OCI-M2 (cell line): ENCODE measurements around the gene CEP128.
"Not testable (repeated sequence)": the region's sequence is repeated elsewhere in the genome, so short reads cannot be mapped to it uniquely, and the experiment has no call there.

ENCODE experiments used
- DNase-seq: peaks from one replicate; lab custom pipeline; 2025; ENCODE audit not compliant: unreplicated experiment; lab: John Stamatoyannopoulos, UW

The CEP128 gene

DNA sequence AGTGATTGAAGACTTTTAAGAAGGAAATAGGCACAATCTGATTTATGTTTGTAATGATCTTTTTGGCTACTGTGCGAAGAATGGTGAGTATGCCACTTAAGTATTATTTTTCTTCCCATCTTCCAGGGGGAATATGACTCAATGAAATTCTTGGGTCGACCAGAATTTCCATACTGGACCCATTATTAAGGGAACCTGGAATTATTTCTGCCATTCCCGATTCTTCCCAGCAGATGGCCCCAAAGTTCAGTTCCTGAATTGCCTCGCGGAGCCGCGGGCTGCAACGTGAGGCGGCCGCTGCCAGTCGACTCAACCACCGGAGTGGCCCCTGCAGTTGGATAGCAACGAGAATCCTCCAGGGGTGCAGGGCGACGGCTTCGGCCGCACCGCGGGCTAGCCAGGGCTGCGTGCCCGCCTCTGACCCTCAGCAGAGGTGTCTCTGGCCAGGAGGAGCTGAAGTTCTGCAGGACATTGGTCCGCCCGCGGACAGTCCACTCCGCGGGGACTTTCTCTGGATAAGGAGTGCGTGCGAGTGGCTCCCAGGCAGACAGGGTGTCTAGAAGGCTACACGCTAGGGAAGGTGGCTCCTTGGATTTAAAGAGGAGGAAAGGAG is 13.3 kb upstream of the CEP128 start:
- DNase-seq = peak; percentile 65

DNA sequence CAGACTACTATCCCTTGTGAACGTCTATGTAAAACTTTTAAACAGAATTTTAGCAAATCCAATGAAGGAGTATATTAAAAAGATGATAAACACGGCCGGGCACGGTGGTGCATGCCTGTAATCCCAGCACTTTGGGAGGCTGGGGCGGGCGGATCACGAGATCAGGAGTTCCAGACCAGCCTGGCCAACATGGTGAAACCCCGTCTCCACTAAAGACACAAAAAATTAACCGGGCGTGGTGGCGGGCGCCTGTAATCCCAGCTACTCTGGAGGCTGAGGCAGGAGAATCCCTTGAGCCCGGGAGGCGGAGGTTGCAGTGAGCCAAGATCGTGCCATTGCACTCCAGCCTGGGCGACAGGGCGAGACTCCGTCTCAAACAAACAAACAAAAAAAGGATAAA is 11.7 kb upstream of the CEP128 start:
- DNase-seq = not testable (repeated sequence)

GRCh38 chr14:80951491-80951890 is 10.0 kb upstream of the CEP128 start:
- DNase-seq = no peak

DNA sequence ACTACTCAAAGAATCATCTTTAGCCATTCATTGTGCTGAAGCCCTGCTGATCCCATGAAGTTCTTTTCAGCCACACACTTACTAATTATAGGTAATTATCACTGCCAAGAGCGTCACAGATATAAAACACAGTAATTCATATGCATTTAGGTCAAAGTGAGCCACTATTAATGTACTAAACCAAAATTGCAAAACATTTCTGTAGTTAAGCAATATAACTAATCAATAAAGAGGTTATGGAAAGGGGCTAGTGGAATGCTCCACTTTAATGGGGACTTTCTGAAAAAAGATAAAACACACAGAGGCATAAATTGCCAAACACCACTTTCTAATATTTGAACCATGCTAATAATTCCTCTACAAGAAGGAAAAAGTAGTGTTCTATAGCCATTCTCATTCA is 6.8 kb upstream of the CEP128 start:
- DNase-seq = no peak

GRCh38 chr14:80946797-80947196 is 5.3 kb upstream of the CEP128 start:
- DNase-seq = no peak

GRCh38 chr14:80946187-80946586 is 4.6 kb upstream of the CEP128 start:
- DNase-seq = no peak

DNA sequence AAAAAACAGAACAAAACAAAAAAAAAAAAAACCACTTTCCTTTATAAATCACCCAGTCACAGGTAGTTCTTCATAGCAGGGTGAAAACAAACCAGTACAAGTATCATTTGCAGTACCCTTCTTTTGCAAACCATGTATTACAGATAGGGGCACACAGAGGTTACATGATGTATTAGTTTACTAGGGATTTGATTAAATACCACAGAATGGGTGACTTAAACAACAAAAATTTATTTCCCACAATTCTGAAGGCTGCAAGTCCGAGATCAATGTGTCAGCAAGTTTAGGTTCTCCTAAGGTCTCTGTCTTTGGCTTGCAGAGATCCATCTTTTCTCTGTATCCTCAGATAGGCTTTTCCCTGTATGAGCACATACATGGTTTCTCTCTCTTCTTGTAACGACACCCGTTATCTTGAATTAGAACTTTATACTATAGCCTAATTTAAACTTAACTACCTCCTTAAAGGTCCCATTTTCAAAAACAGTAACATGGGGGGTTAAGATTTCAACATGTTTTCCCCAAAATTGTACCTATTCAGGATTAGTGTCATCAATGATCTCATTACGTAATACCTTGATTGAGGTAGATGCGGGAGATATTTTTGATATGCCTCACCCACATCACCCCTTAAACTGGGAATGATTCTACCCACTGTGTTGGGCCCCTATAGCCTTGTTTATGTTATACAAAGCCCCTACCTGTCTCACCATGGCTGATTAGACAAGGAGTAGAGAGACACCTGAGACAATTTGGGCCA is 3.5 kb upstream of the CEP128 start:
- DNase-seq = no peak

- DNase-seq = no peak
These were observed 658 bp upstream of the CEP128 start for GRCh38 chr14:80942191-80942600.

DNA sequence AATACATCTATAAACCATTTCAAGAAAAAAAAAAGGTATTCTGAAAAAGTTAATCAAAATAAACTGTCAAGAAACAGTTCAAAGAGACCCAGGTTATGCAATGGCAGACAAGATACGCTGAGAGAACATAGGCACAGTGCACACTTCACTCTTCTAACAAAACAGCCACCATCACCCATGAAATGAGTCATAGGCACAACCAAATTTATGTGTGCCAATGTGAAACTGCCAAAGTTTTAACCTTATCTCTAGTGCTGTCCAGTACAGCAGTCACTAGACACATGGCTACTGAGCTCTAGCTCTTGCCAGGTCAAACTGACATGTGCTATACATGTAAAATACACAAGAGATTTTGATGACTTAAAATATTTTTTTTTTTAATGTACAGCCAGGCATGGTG is 1.4 kb downstream of the CEP128 start:
- DNase-seq = no peak

DNA sequence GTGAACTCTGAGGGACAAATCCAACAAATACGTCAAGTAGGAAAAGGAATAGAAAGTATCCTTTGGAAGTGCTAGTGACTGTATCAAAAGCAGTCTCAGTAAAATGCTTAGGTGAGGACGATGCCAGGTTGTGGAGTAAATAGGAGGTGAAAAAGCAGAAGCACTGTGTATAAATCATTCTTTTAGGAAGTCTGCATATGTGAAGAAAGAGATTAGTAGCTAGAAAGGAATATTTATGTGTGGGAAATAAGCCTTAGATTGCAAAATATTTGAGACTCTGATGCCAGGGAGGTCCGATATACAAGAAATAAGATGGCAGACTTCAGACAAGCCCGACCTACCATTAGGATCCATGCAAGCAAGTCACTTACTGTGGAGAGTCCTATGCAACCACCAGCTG is 7.9 kb downstream of the CEP128 start:
- no peak for DNase-seq

GRCh38 chr14:80933282-80933681 is 8.3 kb downstream of the CEP128 start:
- DNase-seq = no peak

- DNase-seq = no peak
These were observed 10.6 kb downstream of the CEP128 start for GRCh38 chr14:80930836-80931389.

GRCh38 chr14:80930095-80930494 is 11.4 kb downstream of the CEP128 start:
- DNase-seq = no peak

- DNase-seq = no peak
These were observed 14.2 kb downstream of the CEP128 start for GRCh38 chr14:80927083-80927989.

DNA sequence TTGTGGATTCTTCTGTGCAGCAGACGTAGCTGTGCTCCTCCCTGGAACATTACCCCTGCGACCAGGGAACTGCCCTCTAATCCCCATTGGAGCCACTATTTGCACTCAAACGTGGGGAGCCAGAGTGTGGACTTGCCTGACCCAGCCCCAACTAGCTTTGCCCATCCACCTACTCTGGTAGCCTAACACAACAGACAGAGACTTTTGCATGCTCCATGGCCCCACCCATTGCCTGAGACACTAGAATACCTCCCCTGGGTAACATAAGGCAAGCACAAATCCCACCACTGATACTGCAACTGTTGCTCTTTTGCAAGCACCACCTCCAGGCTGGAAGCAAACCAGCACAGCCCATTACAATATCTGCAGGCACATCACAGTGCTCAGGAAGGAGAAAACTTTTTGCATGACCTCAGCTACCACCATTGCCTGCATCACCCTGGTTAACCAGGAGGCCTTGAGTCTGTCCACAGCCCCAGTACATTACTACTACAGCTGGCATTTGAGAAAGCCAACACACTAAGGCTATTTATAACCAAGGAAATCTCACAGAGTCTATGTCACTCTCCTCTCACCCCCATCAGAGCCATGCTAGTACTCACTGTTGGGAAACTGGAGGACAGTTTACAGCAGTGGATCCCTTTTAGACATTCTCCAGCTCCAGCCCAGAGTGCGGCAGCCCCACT is 15.0 kb downstream of the CEP128 start:
- no peak for DNase-seq

DNA sequence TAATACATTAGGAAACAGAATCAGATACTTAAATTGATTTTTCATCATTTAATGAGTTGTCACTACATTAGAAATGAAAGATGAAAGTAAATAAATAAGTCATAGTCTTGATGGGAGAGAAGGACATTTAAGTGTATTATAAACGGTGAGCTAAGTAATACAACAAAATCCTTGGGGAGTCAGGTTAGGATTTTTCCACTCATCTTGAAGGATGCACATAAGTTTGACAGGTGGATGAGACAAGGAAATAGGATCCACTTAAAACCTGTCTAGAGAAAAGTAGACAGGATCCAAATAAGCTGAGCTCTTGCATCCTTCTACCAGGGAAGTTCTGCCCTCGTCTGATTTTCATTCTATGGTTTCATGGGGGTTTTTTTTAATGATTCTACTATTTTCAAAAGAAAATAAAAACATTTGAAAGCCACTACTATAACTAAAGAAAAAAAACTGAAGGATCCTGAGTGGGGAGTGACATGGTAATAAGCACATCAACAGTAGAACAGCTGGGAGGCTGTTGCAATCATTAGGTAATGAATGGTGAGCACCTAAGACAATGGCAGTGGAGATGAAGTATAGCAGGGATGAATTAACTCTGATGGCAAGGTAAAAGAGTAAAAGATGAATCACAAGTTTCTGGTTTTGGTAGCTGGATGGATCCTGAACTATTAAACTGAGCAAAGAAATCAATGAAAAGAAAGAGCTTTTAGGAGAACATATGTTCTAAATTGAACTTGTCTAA is 17.0 kb downstream of the CEP128 start:
- no peak for DNase-seq

GRCh38 chr14:80923368-80923767 is 18.2 kb downstream of the CEP128 start:
- no peak for DNase-seq

- DNase-seq = no peak
These were observed 21.9 kb downstream of the CEP128 start for GRCh38 chr14:80919622-80920021.

GRCh38 chr14:80912013-80912412 is 29.5 kb downstream of the CEP128 start:
- DNase-seq = not testable (repeated sequence)

DNA sequence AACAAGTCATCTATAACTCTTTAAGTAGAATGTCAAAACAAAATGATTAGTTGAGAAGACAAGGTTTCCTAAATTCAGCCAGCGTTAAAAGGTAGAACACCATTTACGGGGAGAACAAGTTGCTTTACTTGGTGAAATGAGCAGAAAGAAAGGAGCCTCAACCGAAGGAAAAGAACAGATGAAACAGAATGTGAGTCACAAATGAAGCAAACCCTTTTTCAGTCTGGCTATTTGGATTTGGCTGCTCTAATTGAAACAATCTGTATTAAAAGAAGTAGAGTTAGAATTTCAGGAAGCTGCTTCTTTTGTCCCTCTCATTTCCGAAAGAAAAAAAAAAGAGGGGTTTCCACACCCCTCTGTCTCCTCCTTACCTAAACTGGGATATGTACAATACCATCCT is 34.6 kb downstream of the CEP128 start:
- no peak for DNase-seq
